ENCODE results near the gene RTP5.

The RTP5 gene

DNA sequence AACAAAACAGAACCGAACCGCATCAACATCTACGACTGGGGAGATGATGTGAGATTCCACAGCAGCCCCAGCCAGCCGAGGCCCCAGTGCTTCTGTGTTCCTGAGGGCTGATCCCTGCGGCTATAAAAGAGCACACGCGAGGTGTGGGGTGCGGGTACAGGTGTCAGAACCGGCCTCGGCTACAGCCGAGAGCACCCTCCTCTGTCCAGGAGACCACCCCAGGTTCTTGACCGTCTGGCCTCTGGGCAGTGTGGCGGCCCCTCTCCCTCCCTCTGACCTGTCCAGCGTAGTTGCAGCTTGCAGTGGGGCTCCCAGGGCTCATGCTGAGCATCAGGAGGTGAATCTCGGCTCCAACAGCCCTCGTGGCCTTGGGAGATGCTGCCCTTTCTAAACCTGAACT lies 23.7 kb downstream of the RTP5 start:
- Histone ChIP-seq H3K4me1 (ENCODE audit: control insufficient read depth, insufficient read depth, low read length, unreplicated experiment) (no peaks in the 10 kb centered on the region), H3K79me2 (ENCODE audit: control insufficient read depth, insufficient read depth, low read length, unreplicated experiment) (no peaks in the 10 kb centered on the region), H2AFZ (ENCODE audit: low read length, unreplicated experiment) (no peak overlapping the region), H3K27me3 (ENCODE audit: insufficient read depth, low read length) (no peaks in the 10 kb centered on the region), H3K27ac (ENCODE audit: low read depth, low read length) (no peak overlapping the region), H3K4me3 (ENCODE audit: low read depth, low read length) (no peak overlapping the region), H3K36me3 (ENCODE audit: insufficient read depth, low read length) (no peaks in the 10 kb centered on the region)

DNA sequence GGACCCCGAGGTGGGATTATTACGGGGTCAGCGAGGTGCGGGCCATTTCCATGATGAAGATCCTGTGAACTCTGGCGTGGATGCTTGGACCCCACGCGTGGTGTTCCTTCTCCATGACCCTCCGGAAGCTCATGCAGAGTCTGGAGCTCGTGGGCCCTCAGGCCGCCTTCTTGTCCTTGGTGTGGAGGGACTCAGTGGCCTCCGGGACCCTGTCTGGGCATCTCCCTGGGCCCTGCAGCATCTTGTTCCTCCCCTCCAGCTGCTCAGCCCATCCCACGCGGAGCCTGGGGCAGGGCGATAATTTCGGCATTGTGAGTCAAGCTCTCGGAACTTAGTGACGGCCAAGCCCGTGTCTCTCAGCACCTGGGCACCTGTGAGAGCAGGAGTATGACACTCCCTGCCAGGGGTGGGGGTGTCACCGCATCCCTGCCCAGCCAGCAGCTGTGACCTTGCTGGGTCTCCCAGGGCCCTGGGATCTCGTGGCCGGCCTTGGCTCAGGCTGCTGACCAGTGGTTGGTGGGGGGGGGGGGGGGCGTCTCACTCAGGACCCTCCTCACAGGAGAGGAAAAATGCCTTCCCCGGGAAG lies 24.6 kb downstream of the RTP5 start:
- Histone ChIP-seq H3K27ac (ENCODE audit: low read depth, low read length) (no peak overlapping the region), H3K79me2 (ENCODE audit: control insufficient read depth, insufficient read depth, low read length, unreplicated experiment) (no peaks in the 10 kb centered on the region), H3K4me3 (ENCODE audit: low read depth, low read length) (no peak overlapping the region), H3K4me1 (ENCODE audit: control insufficient read depth, insufficient read depth, low read length, unreplicated experiment) (no peaks in the 10 kb centered on the region), H3K36me3 (ENCODE audit: insufficient read depth, low read length) (no peaks in the 10 kb centered on the region), H3K27me3 (ENCODE audit: insufficient read depth, low read length) (no peaks in the 10 kb centered on the region), H2AFZ (ENCODE audit: low read length, unreplicated experiment) (no peak overlapping the region)

DNA sequence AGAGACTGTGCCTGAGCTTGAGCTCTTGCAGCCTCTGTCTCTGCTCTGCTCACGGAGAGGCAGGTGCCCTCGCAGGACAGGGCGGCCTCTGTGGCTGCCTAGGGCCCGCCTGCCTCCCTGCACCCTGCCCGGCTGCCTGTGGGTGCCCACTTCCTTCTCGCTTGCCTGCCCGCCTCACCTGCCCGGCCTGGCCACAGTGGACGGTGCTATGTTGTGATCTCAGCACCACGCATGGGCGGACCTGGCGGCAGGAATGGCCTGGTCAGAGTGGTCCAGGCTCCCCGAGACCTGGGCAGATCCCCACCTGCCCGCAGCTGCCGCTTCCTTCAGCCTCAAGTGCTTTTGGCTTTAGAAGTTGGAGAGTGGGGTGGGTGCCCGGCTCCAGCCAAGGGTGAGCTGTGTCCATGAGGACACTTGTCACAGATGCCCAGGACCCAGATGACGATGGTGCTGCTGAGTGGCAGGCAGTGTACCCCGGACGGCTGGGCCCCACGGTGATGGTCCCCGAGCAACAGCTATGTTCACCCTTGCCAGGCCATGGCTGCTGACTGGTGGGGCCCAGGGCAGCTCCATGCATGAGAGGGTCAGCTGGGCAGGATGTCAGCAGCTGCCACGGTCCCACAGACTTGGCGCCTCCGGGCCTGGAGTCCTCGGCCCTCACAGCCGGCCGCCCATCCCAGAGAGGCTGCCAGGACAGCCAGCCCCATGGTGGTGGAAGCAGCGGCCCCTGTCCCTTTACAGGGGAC lies 25.3 kb downstream of the RTP5 start:
- Histone ChIP-seq H3K27ac (ENCODE audit: low read depth, low read length) (no peak overlapping the region), H3K4me3 (ENCODE audit: low read depth, low read length) (no peak overlapping the region), H3K79me2 (ENCODE audit: control insufficient read depth, insufficient read depth, low read length, unreplicated experiment) (no peaks in the 10 kb centered on the region), H3K4me1 (ENCODE audit: control insufficient read depth, insufficient read depth, low read length, unreplicated experiment) (no peaks in the 10 kb centered on the region), H3K27me3 (ENCODE audit: insufficient read depth, low read length) (no peaks in the 10 kb centered on the region), H3K36me3 (ENCODE audit: insufficient read depth, low read length) (no peaks in the 10 kb centered on the region), H2AFZ (ENCODE audit: low read length, unreplicated experiment) (no peak overlapping the region)

DNA sequence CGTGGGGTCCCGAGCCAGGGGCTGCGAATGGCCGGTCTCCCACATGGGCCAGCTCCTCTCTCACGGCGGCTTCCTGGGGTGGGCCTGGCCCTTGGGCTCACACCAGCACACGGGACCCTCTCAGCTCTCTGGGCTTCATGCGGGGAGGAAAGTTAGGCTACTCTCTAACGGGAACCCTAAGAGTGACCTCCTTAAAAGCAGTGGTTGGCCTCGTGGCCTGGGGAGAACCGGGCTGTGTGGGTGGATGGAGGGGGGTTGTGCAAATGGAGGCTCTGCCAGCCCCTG lies 25.8 kb downstream of the RTP5 start:
- Histone ChIP-seq H3K36me3 (ENCODE audit: insufficient read depth, low read length) (no peaks in the 10 kb centered on the region), H2AFZ (ENCODE audit: low read length, unreplicated experiment) (no peak overlapping the region), H3K79me2 (ENCODE audit: control insufficient read depth, insufficient read depth, low read length, unreplicated experiment) (no peaks in the 10 kb centered on the region), H3K4me1 (ENCODE audit: control insufficient read depth, insufficient read depth, low read length, unreplicated experiment) (no peaks in the 10 kb centered on the region), H3K4me3 (ENCODE audit: low read depth, low read length) (no peak overlapping the region), H3K27ac (ENCODE audit: low read depth, low read length) (no peak overlapping the region), H3K27me3 (ENCODE audit: insufficient read depth, low read length) (no peaks in the 10 kb centered on the region)

DNA sequence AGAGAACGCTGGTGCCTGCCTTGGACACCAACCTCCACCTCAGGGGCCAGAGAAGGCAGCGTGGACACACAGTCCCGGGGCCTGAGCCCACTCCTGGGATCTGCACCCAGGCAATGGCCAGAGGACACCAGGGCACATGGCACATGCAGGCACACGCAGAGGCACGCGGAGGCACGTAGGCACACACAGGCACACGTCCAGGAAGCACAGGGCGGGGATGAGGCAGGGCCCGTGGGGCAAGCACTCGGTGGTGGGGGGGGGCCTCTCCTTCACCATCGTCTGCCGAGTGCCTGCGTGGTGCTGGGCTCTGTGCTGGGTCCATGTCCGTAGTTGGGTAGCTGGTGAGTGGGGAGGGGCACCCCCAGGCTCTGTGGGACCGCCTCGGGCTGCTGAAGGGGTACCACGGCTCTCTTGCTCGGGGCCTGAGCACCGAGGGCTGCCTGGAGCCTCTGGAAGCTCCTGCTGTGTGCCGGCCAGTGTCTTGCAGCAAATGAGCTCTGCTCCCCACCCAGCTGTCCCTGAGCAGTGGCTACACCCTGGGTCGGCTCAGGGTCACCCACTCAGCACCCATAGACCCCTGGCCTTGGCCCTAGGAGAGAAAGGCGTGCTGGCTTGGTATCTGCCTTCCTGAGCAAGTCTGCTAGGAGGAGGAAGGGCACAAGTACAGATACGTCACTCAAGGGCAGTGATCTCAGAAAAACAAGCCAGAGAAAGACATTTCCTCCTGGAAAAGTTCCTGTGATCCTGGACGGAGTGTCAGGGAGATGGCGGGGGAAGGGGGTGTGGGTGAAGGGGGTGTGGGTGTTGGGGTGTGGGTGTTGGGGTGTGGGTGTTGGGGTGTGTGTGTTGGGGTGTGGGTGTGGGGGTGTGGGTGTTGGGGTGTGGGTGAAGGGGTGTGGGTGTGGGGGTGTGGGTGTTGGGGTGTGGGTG lies 26.4 kb downstream of the RTP5 start:
- no peak overlapping the region for H3K27ac ChIP-seq (ENCODE audit: low read depth, low read length)
- H3K79me2 ChIP-seq (ENCODE audit: control insufficient read depth, insufficient read depth, low read length, unreplicated experiment): no peaks in the 10 kb centered on the region
- no peak overlapping the region for H2AFZ ChIP-seq (ENCODE audit: low read length, unreplicated experiment)
- H3K4me1 ChIP-seq (ENCODE audit: control insufficient read depth, insufficient read depth, low read length, unreplicated experiment): no peaks in the 10 kb centered on the region
- no peaks in the 10 kb centered on the region for H3K36me3 ChIP-seq (ENCODE audit: insufficient read depth, low read length)
- H3K4me3 ChIP-seq (ENCODE audit: low read depth, low read length): no peak overlapping the region
- H3K27me3 ChIP-seq (ENCODE audit: insufficient read depth, low read length): no peaks in the 10 kb centered on the region

DNA sequence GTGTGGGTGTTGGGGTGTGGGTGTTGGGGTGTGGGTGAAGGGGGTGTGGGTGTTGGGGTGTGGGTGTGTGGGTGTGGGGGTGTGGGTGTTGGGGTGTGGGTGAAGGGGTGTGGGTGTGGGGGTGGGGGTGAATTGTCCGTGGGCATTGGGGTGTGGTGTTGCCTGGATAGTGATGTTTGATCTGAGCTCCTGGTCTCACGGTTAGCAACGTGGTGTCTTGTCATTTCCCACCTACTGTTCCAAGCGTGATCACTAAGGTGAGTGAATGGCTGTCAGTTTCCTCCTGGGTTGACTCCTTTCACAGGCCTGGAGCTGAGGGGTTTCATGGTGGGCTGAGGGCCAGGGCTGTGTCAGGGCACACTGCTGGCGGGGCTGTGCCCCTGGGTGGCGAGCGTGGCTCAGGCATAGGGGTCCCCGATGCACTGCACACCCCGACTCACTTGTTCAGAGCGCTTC lies 27.2 kb downstream of the RTP5 start:
- H2AFZ ChIP-seq (ENCODE audit: low read length, unreplicated experiment): no peak overlapping the region
- no peak overlapping the region for H3K4me3 ChIP-seq (ENCODE audit: low read depth, low read length)
- H3K27ac ChIP-seq (ENCODE audit: low read depth, low read length): no peak overlapping the region
- no peaks in the 10 kb centered on the region for H3K27me3 ChIP-seq (ENCODE audit: insufficient read depth, low read length)
- H3K79me2 ChIP-seq (ENCODE audit: control insufficient read depth, insufficient read depth, low read length, unreplicated experiment): no peaks in the 10 kb centered on the region
- H3K4me1 ChIP-seq (ENCODE audit: control insufficient read depth, insufficient read depth, low read length, unreplicated experiment): no peaks in the 10 kb centered on the region
- H3K36me3 ChIP-seq (ENCODE audit: insufficient read depth, low read length): no peaks in the 10 kb centered on the region

DNA sequence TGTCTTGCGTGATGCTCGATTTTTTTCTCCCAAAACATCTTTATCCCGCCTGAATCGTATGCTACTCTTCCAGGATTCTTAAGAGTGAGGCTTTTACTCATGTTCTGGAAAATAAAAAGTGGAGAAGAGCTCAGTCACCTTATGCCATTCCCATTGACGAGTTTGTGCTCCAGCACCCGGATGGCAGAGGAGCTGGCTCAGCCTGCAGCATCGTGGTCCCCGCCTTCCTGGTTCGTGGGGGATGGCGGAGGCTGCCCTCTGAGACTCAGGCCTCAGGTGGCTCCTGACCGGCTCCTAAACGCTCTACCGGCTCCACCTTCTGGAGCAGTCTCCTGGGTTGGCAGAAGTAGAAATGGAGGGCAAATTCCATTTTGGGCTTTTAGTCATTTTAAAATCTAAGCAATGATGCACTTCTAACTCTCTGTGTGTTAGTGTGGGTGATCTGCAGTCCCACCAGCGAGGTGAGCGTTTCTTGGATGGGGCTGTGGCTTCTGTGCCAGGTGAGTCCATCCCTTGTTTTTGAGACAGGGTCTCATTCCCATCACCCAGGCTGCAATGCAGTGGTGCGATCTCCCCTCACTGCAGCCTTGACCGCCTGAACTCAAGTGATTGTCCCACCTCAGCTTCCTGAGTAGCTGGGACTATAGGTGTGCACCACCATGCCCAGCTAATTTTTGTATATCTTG lies 27.8 kb downstream of the RTP5 start:
- Histone ChIP-seq H3K36me3 (ENCODE audit: insufficient read depth, low read length) (no peaks in the 10 kb centered on the region), H3K27me3 (ENCODE audit: insufficient read depth, low read length) (no peaks in the 10 kb centered on the region), H3K27ac (ENCODE audit: low read depth, low read length) (no peak overlapping the region), H3K79me2 (ENCODE audit: control insufficient read depth, insufficient read depth, low read length, unreplicated experiment) (no peaks in the 10 kb centered on the region), H2AFZ (ENCODE audit: low read length, unreplicated experiment) (no peak overlapping the region), H3K4me1 (ENCODE audit: control insufficient read depth, insufficient read depth, low read length, unreplicated experiment) (no peaks in the 10 kb centered on the region), H3K4me3 (ENCODE audit: low read depth, low read length) (no peak overlapping the region)

DNA sequence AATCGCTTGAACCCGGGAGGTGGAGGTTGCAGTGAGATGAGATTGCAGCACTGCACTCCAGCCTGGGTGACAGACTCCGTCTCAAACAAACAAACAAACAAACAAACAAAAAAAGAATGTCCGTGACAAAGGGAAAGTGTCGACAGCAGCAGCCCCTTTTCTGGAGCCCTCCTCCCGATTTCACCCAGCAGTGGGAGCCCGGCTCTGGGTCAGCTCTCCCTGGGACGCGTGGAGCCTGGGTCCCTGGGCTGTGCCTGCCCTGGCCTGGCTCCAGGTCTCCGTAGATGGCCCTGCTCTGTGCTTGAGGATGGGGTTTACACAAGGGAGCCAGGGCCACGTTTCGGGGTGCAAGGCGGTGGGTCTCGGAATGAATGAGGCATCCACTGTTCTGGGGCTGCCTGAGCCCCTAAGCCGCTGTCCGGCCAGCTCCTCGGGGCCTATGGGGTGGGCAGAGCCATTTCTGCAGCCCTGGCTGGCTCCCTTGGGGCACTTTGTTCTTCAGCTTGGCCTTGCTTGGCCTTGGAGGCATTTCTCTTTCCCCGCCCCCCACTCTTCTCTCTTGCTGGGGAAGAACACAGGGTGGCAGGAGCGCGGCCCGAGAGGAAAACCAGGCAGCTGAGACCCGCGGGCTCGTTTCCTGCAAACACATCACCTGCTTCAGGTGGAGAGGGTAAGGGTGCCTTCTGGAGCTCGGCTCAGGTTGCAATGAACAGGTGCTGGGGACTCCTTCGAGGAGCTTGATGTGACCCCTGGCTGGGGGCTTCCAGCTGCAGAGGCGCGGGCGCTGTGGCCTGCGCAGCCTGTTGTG lies 29.1 kb downstream of the RTP5 start:
- Histone ChIP-seq H3K27me3 (ENCODE audit: insufficient read depth, low read length) (no peaks in the 10 kb centered on the region), H3K27ac (ENCODE audit: low read depth, low read length) (no peak overlapping the region), H3K4me3 (ENCODE audit: low read depth, low read length) (no peak overlapping the region), H3K4me1 (ENCODE audit: control insufficient read depth, insufficient read depth, low read length, unreplicated experiment) (no peaks in the 10 kb centered on the region), H3K79me2 (ENCODE audit: control insufficient read depth, insufficient read depth, low read length, unreplicated experiment) (no peaks in the 10 kb centered on the region), H3K36me3 (ENCODE audit: insufficient read depth, low read length) (no peaks in the 10 kb centered on the region), H2AFZ (ENCODE audit: low read length, unreplicated experiment) (no peak overlapping the region)

DNA sequence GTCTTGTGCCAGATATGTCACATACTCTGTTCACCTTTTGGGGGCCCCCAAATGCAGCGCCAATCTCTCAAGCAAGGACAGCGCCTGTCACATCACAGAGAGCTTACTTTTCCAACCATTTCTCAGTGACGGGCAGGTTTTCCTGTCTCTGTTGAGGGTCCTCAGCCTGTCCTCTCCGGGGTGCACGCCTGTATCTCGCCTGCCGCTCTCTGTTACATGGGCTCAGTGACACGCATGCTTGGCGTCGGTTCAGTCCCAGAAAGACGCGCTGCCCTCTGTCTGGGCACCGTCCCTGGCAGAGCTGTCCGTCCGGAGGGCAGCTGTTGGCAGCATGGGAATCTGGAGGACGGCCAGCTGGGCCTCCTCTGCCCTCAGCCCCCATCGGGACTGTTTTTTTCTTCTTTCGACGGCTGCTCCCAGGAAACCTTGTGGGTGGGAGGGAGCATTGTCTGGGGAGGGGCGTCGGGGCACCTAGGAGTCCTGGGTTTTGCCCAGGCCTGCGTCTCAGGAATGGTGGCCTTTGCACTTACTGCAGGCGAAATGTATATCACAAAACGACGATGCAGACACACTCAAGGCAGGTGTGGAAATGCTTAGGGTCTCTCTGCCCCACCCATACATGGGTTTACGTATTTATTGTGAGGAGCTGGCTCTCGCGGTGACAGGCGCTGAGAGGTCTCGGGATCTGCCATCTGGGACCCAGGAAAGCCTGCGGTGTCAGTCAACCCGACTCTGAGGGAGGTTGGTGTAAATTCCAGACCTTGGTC lies 30.9 kb downstream of the RTP5 start:
- Histone ChIP-seq H3K36me3 (ENCODE audit: insufficient read depth, low read length) (no peaks in the 10 kb centered on the region), H3K79me2 (ENCODE audit: control insufficient read depth, insufficient read depth, low read length, unreplicated experiment) (no peaks in the 10 kb centered on the region)

More for the DNA sequence above, 30.9 kb downstream of the RTP5 start:
- Histone ChIP-seq H2AFZ (ENCODE audit: low read length, unreplicated experiment) (no peak overlapping the region), H3K27me3 (ENCODE audit: insufficient read depth, low read length) (no peaks in the 10 kb centered on the region), H3K4me1 (ENCODE audit: control insufficient read depth, insufficient read depth, low read length, unreplicated experiment) (no peaks in the 10 kb centered on the region), H3K27ac (ENCODE audit: low read depth, low read length) (no peak overlapping the region), H3K4me3 (ENCODE audit: low read depth, low read length) (no peak overlapping the region)
